HG03342 (cell line): Measurements from ENCODE around the gene CEP162.
"Not testable (repeated sequence)": the region's sequence is repeated elsewhere in the genome, so short reads cannot be mapped to it uniquely, and the experiment has no call there.

ENCODE experiments used
- ATAC-seq: cut with Tn5 transposase; IDR thresholded peaks from one replicate; pipeline ENCODE4 v1.9.1; 2021; ENCODE audit warnings: mild to moderate bottlenecking, moderate library complexity; ENCODE audit not compliant: unreplicated experiment

The CEP162 gene

GRCh38 chr6:84227044-84227433 is 404 bp downstream of the CEP162 start:
- peak; percentile 7 for ATAC-seq

- no peak for ATAC-seq
Observed at GRCh38 chr6:84224251-84224650, 3.2 kb downstream of the CEP162 start.

- ATAC-seq, result not testable (repeated sequence)
Observed at GRCh38 chr6:84223608-84224007, 3.8 kb downstream of the CEP162 start.

GRCh38 chr6:84222426-84222825 is 5.0 kb downstream of the CEP162 start:
- ATAC-seq, result no peak

DNA sequence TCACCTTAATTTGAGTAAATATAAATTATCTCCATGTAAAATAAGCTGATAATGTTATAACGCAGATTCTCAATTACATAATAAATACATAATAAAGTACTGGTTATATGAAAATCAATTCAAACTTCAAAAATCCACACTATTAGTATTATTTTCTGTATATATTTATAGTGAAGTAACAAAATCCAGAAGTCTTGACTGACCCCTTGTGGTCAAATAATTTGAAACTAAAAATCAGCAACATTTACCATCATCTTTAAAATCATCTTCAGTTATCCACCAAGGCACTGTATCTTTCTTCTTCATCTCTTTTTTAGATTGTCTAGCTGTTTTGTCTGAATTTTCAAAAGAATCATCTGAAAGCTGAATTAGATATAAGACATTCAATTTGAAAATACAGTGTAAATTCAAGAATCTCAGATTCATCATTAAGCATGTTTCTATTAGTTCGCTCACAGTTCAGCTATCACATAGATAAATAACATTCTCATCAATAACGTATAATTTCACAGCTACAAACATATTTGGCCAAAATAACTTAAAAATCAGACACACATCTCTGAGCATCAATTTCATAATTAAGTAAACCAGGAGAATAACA is 6.5 kb downstream of the CEP162 start:
- ATAC-seq, result no peak

DNA sequence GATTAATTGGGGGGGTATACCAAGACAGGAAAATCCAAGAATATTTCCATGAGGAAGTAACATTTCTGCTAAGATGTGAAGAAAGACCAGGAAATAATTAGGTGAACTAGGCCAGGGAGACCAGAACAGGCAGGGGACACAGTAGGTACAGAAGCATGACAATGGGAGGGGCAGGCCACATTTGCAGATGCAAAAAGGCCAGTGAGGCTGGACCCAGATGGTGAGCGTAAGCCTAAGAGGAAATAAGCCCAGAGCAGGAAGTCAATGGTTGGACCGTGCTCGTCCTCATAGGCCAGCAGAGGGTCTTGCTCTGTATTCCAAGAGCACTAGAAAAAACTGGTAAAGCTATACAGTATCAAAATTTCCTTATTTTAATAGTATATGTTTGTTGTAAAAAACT is 9.4 kb downstream of the CEP162 start:
- no peak for ATAC-seq

- ATAC-seq, result no peak
Observed at GRCh38 chr6:84213217-84213616, 14.2 kb downstream of the CEP162 start.

DNA sequence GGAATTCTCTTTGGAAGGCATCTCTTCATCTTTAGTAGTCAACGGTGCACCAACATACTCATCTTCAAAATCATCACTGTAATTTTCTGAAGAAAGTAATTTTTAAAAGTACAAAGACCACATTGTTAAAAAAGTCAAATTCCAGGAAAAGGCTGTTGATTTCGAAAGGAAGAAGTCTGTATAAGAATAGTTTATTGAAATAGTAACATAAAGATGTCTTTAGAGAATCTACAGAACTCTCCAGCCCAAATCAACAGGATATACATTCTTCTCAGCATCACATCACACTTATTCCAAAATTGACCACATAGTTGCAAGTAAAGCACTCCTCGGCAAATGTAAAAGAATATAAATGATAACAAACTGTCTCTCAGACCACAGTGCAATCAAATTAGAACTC is 23.4 kb downstream of the CEP162 start:
- no peak for ATAC-seq

DNA sequence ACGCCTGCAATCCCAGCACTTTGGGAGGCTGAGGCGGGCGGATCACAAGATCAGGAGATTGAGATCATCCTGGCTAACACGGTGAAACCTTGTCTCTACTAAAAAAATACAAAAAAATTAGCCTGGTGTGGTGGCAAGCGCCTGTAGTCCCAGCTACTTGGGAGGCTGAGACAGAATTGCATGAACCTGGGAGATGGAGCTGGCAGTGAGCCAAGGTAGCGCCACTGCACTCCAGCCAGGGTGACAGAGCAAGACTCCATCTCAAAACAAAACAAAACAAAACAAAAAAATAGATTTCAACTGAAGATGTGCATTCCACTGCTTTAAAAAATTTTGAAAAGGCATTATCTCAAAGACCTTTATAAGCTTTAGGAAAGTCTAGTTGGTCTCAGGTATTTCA is 27.5 kb downstream of the CEP162 start:
- not testable (repeated sequence) for ATAC-seq

- ATAC-seq, result no peak
Observed at GRCh38 chr6:84197708-84198107, 29.7 kb downstream of the CEP162 start.

DNA sequence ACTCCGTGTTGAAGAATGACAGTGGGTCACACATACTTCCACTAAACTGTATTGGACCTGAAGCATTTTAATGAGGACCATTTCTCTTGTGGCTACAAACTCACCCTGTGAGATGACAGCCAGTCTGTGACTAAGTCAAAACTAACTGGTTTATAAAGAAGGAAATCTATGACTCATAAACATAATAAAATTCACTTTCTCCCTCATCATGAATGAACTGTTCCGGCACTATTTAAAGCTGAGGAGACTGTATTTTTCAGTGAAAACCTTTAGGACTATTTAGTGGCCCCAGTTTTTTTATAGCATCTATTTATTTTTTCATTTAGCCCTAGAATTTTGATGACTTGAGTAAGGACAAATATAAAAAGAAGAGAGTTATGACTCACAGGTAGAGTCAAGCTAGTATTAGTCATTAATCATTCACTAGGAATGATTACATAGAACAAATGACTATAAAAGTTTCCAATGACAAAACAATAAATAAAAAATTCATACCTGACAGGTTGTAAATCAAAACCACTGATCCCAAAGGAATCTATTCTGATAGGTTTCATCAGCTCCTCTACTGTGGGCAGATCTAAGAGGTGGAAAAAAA is 34.2 kb downstream of the CEP162 start:
- no peak for ATAC-seq

- no peak for ATAC-seq
Observed at GRCh38 chr6:84191802-84192201, 35.6 kb downstream of the CEP162 start.

- not testable (repeated sequence) for ATAC-seq
Observed at GRCh38 chr6:84189356-84189755, 38.1 kb downstream of the CEP162 start.

DNA sequence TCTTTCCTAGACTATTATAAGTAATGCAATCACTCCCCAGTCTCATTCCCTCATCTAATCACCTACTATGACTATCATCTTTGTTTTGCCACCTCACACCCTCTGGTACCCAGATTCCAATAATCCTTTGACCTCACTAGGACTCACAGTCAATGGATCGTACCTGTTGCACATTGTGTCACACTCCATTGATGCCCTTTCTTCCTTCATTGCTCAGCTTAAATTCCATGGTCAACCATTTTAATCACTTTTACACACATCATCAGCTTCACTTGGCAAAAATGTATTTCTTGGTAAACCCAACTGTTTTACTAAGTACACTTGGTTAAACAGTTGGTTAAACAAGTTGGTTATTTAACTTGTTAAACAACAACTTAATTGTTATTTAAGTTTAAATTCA is 44.0 kb downstream of the CEP162 start:
- no peak for ATAC-seq

GRCh38 chr6:84182001-84182400 is 45.4 kb downstream of the CEP162 start:
- no peak for ATAC-seq

DNA sequence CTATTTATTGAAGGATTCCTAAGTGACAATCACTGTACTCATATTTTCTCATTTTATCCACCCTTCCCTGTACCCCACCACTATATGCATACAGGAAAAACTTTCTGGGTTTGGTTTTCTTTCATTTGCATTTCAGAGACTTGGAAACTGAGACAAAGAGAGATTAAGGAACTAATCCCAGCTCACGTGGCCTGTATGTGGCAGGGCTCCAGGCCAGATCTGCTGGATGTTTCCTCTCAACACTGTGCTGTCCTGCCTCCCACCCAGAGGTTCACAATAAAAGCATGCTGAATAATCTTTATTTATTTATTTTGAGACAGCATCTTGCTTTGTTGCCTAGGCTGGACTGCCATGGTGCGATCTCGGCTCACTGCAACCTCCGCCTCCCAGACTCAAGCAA is 50.2 kb downstream of the CEP162 start:
- ATAC-seq, result no peak

DNA sequence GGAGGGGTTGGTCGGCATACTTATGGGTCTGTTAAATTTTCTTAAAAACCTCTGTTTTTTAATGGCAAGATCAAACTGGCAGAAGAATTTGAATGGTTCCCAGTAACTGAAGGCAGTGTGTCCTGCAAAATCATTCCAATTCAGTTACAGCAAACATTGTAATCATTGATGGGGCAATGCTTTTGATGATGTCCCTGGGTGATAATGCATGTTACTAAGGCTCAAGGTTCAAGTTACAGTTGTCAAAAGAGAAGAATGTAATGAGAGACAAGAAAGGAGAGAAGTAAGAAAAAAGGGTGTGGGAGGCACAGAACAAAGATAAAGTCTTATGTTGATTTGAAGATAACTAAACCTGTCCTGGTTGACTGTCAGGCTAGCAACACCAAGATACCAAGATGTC is 54.9 kb downstream of the CEP162 start:
- no peak for ATAC-seq

- ATAC-seq, result no peak
Observed at GRCh38 chr6:84172080-84172479, 55.4 kb downstream of the CEP162 start.

DNA sequence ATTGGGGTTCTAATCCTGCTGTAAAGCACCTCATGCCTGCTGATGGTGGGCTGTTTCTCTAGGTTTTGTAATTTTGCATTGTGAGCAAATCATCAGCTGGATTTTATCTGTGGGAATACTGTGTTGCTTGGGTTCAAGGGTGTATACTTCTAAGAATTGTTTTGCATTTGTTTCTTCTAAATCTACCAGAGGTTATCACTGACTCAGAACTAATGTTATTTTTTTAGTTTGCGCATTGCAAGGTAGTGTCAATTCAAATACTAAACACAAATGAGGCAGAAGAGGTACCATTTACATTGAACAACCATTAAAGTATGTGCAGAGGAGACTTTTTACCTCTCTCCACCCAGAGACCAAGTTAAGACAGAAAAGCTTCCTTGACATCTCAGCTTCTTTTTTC is 60.0 kb downstream of the CEP162 start:
- no peak for ATAC-seq

DNA sequence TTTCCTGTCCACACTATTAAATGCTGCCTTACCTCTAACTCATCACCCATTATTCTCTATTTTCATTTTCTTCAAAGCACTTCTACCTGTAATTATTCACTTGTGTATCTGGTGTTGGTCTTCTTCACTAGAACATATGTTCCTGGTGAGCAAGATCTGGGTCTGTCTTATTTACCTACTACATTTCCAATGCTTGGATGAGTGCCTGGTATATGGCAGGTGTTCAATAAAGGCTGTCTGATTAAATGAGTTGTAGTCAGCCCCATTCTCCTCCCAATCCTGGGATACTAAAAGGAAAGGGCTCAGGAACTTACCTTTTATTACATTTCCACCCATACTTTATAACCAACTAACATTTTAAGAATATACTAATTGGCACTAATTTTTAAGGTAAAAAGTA is 61.0 kb downstream of the CEP162 start:
- no peak for ATAC-seq

- not testable (repeated sequence) for ATAC-seq
Observed at GRCh38 chr6:84164328-84164727, 63.1 kb downstream of the CEP162 start.

DNA sequence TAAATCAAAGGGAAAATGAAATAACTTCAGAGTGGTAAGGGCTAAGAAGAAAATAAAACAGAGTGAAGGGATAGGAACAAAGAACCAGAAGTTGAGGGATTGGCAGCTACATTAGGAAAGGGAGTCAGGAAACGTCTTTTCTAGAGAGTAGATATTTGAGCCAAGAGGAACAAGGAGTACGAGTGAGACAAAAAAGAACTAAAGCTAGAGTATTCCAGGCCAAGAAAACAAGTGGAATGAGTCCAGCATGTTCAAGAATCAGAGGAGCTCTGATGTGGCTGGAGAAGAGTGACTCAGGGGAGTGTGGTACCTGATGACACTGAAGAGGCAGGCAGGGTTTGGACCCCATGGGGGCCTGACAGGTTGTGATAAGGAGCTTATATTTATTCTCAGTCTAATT is 66.3 kb downstream of the CEP162 start:
- no peak for ATAC-seq

DNA sequence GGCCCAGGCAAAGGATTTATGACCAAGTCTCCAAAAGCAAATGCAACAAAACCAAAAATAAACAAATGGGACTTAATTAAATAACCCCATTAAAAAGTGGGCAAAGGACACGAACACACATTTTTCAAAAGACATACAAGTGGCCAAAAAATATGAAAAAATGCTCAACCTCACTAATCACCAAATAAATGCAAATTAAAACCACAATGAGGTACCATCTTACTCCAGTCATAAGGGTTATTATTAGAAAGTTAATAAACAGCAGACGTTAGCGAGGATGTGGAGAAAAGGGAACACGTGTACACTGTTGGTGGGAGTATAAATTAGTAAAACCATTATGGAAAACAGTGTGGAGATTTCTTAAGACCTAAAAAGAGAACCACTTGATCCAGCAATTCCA is 71.1 kb downstream of the CEP162 start:
- ATAC-seq, result no peak
